Caco-2 (cell line): ENCODE data around the gene LTB4R2. TPM values are rescaled to one million over a fixed set of nuclear protein-coding genes. Genes with fewer than 3 reads are reported as not detected.

Experiments
- BruUV-seq: library from RNA; stranded (reverse); fragments of 400-500 nt; replicated peaks from 2 replicates; lab custom pipeline; 2021; lab: Mats Ljungman, UMichigan
- CTCF ChIA-PET: fragments of 300-600 bp; sonication (Branson Sonifier 250); formaldehyde crosslinking; loops from one replicate; lab custom pipeline; 2022; ENCODE audit warnings: antibody characterized with exemption; lab: Charles Lee
- POLR2A ChIA-PET: fragments of 300-600 bp; sonication (Branson Sonifier 250); formaldehyde crosslinking; loops from one replicate; lab custom pipeline; 2022; ENCODE audit warnings: antibody characterized with exemption; lab: Charles Lee
- DNase-seq, 2 experiments: peaks; one replicate each; pipeline versions ENCODE4 v3.0.0 to v3.0.0-alpha.2; 2020 to 2022
- H3K27me3 ChIP-seq: replicated peaks from 2 replicates; pipeline ENCODE4 v1.6.0; 2011; ENCODE audit warnings: low read length; ENCODE audit not compliant: control insufficient read depth, insufficient read depth
- H3K36me3 ChIP-seq: 2 replicates; pipeline ENCODE4 v1.5.1; 2011; ENCODE audit warnings: low read length; ENCODE audit not compliant: control insufficient read depth, insufficient read depth
- H3K4me1 ChIP-seq: fragments of 250-450 bp; sonication (Bioruptor Pico); 2 replicates; pipeline ENCODE4 v1.5.1; 2020; ENCODE audit warnings: mild to moderate bottlenecking
- H3K4me3 ChIP-seq: 2 replicates; pipeline ENCODE4 v1.5.1; 2011; ENCODE audit warnings: low read depth, mild to moderate bottlenecking, control low read depth, low read length
- H3K9me3 ChIP-seq: fragments of 250-450 bp; sonication (Bioruptor Pico); 2 replicates; pipeline ENCODE4 v1.5.1; 2020; ENCODE audit warnings: mild to moderate bottlenecking, moderate library complexity
- H3K27ac Mint-ChIP-seq: one replicate; pipeline ENCODE4 v1.8.0; 2022; ENCODE audit warnings: mixed read lengths; ENCODE audit not compliant: unreplicated experiment
- H3K27me3 Mint-ChIP-seq: one replicate; pipeline ENCODE4 v1.8.0; 2022; ENCODE audit warnings: mixed read lengths; ENCODE audit not compliant: insufficient read depth, unreplicated experiment
- H3K36me3 Mint-ChIP-seq: one replicate; pipeline ENCODE4 v1.8.0; 2022; ENCODE audit warnings: mild to moderate bottlenecking, mixed read lengths; ENCODE audit not compliant: insufficient read depth, unreplicated experiment
- H3K4me1 Mint-ChIP-seq: one replicate; pipeline ENCODE4 v1.8.0; 2022; ENCODE audit warnings: low read depth, mixed read lengths; ENCODE audit not compliant: unreplicated experiment
- H3K4me3 Mint-ChIP-seq: one replicate; pipeline ENCODE4 v1.8.0; 2022; ENCODE audit warnings: mild to moderate bottlenecking, moderate library complexity, mixed read lengths; ENCODE audit not compliant: unreplicated experiment
- H3K9me3 Mint-ChIP-seq: one replicate; pipeline ENCODE4 v1.8.0; 2022; ENCODE audit warnings: mixed read lengths; ENCODE audit not compliant: unreplicated experiment
- CTCF ChIP-seq, 2 experiments: fragments of 200-600 bp in 1 of 2; IDR thresholded peaks; 1 replicate in 1 of 2; 2 replicates in 1 of 2; pipeline versions ENCODE4 v1.5.1 to v1.8.0; 2011 to 2022; ENCODE audit warnings: antibody characterized with exemption in 1 of 2, control low read depth in 1 of 2, inconsistent platforms in 1 of 2, low read depth in 1 of 2, low read length in 1 of 2, mild to moderate bottlenecking in 1 of 2, moderate library complexity in 1 of 2; ENCODE audit not compliant: insufficient read depth in 1 of 2, severe bottlenecking in 1 of 2, unreplicated experiment in 1 of 2
- intact Hi-C: fragments of 100-400 bp; cut with micrococcal nuclease; formaldehyde crosslinking; loops from one replicate; pipeline ENCODE4 v1.10.0; 2022; ENCODE audit not compliant: unreplicated experiment
- total RNA-seq: library from RNA; stranded (reverse); gene quantifications from 2 replicates; pipeline ENCODE4 v1.2.3, GENCODE V29; 2022

The LTB4R2 gene
- total RNA-seq, 1 experiment from 2014 or later = 10.3 TPM

GRCh38 chr14:24340606-24341005 is 30.7 kb downstream of the LTB4R2 start:
- H3K27ac Mint-ChIP-seq = no peak overlapping the region
- H3K4me3 ChIP-seq = no peak overlapping the region
- no peaks in the 10 kb centered on the region for H3K9me3 Mint-ChIP-seq
- intact Hi-C loops = no loop called here
- H3K4me1 Mint-ChIP-seq = peaks cover 6% of the 10 kb centered on the region
- H3K36me3 Mint-ChIP-seq = no peaks in the 10 kb centered on the region
- no peaks in the 10 kb centered on the region; the same call in none of the 2 replicates for H3K27me3 ChIP-seq
- no peaks in the 10 kb centered on the region for H3K9me3 ChIP-seq
- no peak for DNase-seq
- H3K36me3 ChIP-seq = no peaks in the 10 kb centered on the region
- POLR2A ChIA-PET = no interaction called here
- BruUV-seq = no TSS peak
- H3K4me3 Mint-ChIP-seq = no peak overlapping the region
- no peak for TF ChIP-seq CTCF (IDR thresholded peaks at IDR 0.05; ENCODE audit: insufficient read depth in 1 of 2, low read depth in 1 of 2, low read length in 1 of 2, severe bottlenecking in 1 of 2, unreplicated experiment in 1 of 2)
- H3K4me1 ChIP-seq = 0 out of 2 replicates have a peak, but pooled peaks cover 7% of the 10 kb centered on the region
- CTCF ChIA-PET = no interaction called here
- H3K27me3 Mint-ChIP-seq = peaks cover 3% of the 10 kb centered on the region

GRCh38 chr14:24342889-24343288 is 32.9 kb downstream of the LTB4R2 start:
- no peak overlapping the region for H3K4me3 ChIP-seq
- CTCF ChIA-PET = no interaction called here
- no peak for TF ChIP-seq CTCF (IDR thresholded peaks at IDR 0.05; ENCODE audit: insufficient read depth in 1 of 2, low read depth in 1 of 2, low read length in 1 of 2, severe bottlenecking in 1 of 2, unreplicated experiment in 1 of 2)
- H3K9me3 ChIP-seq = no peaks in the 10 kb centered on the region
- H3K4me1 ChIP-seq = no peaks in the 10 kb centered on the region
- H3K27me3 Mint-ChIP-seq = peaks cover 3% of the 10 kb centered on the region
- no peaks in the 10 kb centered on the region; the same call in none of the 2 replicates for H3K27me3 ChIP-seq
- intact Hi-C loops = no loop called here
- no peaks in the 10 kb centered on the region for H3K36me3 ChIP-seq
- no peak overlapping the region for H3K4me3 Mint-ChIP-seq
- POLR2A ChIA-PET = no interaction called here
- no peaks in the 10 kb centered on the region for H3K36me3 Mint-ChIP-seq
- no peaks in the 10 kb centered on the region for H3K9me3 Mint-ChIP-seq
- peaks cover 6% of the 10 kb centered on the region for H3K4me1 Mint-ChIP-seq
- BruUV-seq = no TSS peak
- DNase-seq = no peak
- H3K27ac Mint-ChIP-seq = no peak overlapping the region

GRCh38 chr14:24343795-24344660 is 34.1 kb downstream of the LTB4R2 start:
- Mint-ChIP-seq H3K4me1 (peaks cover 6% of the 10 kb centered on the region), H3K27me3 (peaks cover 3% of the 10 kb centered on the region), H3K4me3 (no peak overlapping the region), H3K9me3 (no peaks in the 10 kb centered on the region), H3K27ac (no peak overlapping the region), H3K36me3 (no peaks in the 10 kb centered on the region)
- no peaks in the 10 kb centered on the region; the same call in none of the 2 replicates for H3K27me3 ChIP-seq
- ChIA-PET CTCF (interaction anchor here (0.9 kb wide), 1 partner anchor 88 kb away, joined by 3 read pairs; no protein-coding TSS in a partner anchor), POLR2A (no interaction called here)
- H3K9me3 ChIP-seq = no peaks in the 10 kb centered on the region
- H3K4me1 ChIP-seq = no peaks in the 10 kb centered on the region
- H3K4me3 ChIP-seq = no peak overlapping the region
- DNase-seq = no peak
- H3K36me3 ChIP-seq = no peaks in the 10 kb centered on the region
- no peak for TF ChIP-seq CTCF (IDR thresholded peaks at IDR 0.05; ENCODE audit: insufficient read depth in 1 of 2, low read depth in 1 of 2, low read length in 1 of 2, severe bottlenecking in 1 of 2, unreplicated experiment in 1 of 2)
- intact Hi-C loops = no loop called here
- no TSS peak for BruUV-seq
